Activated T-helper 1 cell treated with anti-CD3 and anti-CD28 coated beads, Interleukin-12 subunit alpha, Interleukin-12 subunit beta, Interleukin-2, Interleukin-4 antibody, amounts not matched to agents 30 ng/mL and 10 ng/mL and 1 ng/mL, durations not matched to agents 14 hours and 24 hours and 36 hours (primary cell): ENCODE data around the gene BRAF. TPM values are rescaled to one million over a fixed set of nuclear protein-coding genes. Genes with fewer than 3 reads are reported as not detected.
"Not testable (repeated sequence)": the region's sequence is repeated elsewhere in the genome, so short reads cannot be mapped to it uniquely, and the experiment has no call there.

Source experiments
- DNase-seq: peaks from one replicate; pipeline ENCODE4 v3.0.0; 2021; ENCODE audit warnings: low spot score
- H3K27ac Mint-ChIP-seq: one replicate; pipeline ENCODE4 v1.8.0; 2021; ENCODE audit warnings: mild to moderate bottlenecking, mixed read lengths
- H3K27me3 Mint-ChIP-seq: one replicate; pipeline ENCODE4 v1.8.0; 2022; ENCODE audit warnings: mild to moderate bottlenecking, moderate library complexity, mixed read lengths; ENCODE audit not compliant: insufficient read depth
- H3K36me3 Mint-ChIP-seq: one replicate; pipeline ENCODE4 v1.8.0; 2021; ENCODE audit warnings: low read depth, mixed read lengths
- H3K4me1 Mint-ChIP-seq: one replicate; pipeline ENCODE4 v1.8.0; 2021; ENCODE audit warnings: low read depth, mixed read lengths
- H3K4me3 Mint-ChIP-seq: one replicate; pipeline ENCODE4 v1.8.0; 2021; ENCODE audit warnings: mild to moderate bottlenecking, moderate library complexity, mixed read lengths
- H3K9me3 Mint-ChIP-seq: one replicate; pipeline ENCODE4 v1.8.0; 2021; ENCODE audit warnings: mixed read lengths
- intact Hi-C: fragments of 100-400 bp; cut with micrococcal nuclease; formaldehyde crosslinking; loops from one replicate; pipeline ENCODE4 v1.15.1; 2024
- total RNA-seq: library from RNA; stranded (reverse); gene quantifications from 2 replicates; pipeline ENCODE4 v1.2.3, GENCODE V29; 2022

BRAF gene
- total RNA-seq, 1 donor from 2014 or later = 23.1 TPM

DNA sequence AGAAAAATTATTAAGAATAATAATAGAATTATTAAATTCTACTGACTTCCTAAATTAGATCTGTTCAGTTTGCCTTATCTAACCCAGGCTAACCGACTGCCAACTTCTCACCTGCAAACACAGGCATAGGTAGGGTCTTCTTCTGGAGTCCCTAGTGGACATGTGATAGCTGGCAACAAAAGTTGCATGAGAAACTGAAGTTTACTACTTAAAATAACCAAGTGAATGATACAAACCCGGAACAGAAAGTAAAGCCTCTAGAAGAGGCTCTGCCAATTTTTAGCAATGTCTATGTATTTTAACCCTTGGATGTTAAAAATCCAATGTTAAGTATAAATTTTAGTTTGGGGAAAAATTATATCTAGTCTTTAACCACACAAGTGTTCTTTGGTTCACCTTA, 190.6 kb downstream of the BRAF start:
- Mint-ChIP-seq H3K27me3 (no peaks in the 10 kb centered on the region), H3K27ac (no peak overlapping the region), H3K36me3 (peaks cover 5% of the 10 kb centered on the region), H3K9me3 (no peaks in the 10 kb centered on the region), H3K4me1 (no peaks in the 10 kb centered on the region), H3K4me3 (no peak overlapping the region)
- no peak for DNase-seq
- intact Hi-C loops = no loop called here

DNA sequence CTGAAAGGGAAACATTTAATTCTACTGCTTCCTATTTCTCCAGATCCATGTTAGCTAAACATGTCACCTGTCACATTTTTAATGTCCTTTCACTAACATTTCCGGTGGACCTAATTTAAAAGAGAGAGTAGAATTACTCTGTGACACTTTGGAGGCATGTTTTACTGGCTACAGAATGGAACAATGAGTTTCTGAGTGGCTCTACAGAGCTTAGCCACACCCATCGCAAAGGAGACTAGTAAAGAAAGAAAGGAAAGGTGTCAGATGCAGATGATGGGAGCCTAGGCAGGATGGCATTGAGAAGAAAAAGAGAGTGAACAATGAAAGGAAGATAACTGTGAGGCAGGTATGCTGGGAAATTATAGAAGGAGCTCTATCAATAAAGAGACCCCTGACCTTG, 192.3 kb downstream of the BRAF start:
- no peaks in the 10 kb centered on the region for H3K27me3 Mint-ChIP-seq
- peaks cover 5% of the 10 kb centered on the region for H3K36me3 Mint-ChIP-seq
- H3K9me3 Mint-ChIP-seq = no peaks in the 10 kb centered on the region
- no peak overlapping the region for H3K27ac Mint-ChIP-seq
- no peak overlapping the region for H3K4me3 Mint-ChIP-seq
- no peak for DNase-seq
- H3K4me1 Mint-ChIP-seq = no peaks in the 10 kb centered on the region
- intact Hi-C loops = no loop called here

DNA sequence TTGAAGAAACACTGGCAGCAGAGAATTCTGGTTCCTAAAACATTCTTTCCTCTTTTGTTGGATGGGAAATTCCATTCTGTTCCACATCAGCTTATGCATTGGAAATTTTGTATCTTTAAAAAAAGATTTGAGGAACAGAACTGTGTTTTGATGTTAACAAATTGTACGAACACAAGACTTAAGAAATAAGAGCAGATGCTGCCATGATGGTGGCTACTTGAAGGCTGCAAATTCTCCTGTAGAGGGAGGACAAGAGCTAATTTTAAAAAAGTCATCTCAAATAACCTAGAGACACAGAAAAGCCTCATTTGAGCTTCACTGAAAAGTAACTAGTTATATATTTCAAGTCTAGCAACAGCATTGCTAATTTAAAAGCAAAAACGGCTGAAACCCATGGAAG, 198.4 kb downstream of the BRAF start:
- Mint-ChIP-seq H3K27me3 (no peaks in the 10 kb centered on the region), H3K9me3 (no peaks in the 10 kb centered on the region), H3K27ac (no peak overlapping the region), H3K4me3 (no peak overlapping the region), H3K36me3 (peaks cover 3% of the 10 kb centered on the region), H3K4me1 (peaks cover 16% of the 10 kb centered on the region)
- DNase-seq = no peak
- intact Hi-C loops = loop anchor here (5.0 kb wide), 1 partner anchor 286 kb away; the partner anchor contains the start of gene MRPS33

DNA sequence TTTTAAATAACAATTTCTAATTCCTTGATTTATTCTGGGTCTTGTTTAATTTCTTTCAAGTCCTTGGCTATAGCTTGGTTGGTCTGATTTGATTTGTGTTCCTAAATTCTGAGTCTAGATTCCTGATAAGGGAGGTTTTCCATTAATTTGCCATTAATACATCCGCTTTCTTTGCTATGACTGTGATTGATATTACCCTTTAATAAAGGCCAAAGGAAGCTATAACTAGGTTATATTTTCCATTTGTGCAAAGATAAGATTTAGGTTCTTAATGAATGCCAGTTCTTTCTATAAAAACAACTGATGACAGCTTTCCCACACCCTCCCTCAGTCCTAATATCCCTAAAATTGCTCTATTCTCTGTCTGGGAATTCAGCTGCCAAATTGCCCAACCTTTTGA, 200.0 kb downstream of the BRAF start:
- H3K4me3 Mint-ChIP-seq = no peak overlapping the region
- H3K9me3 Mint-ChIP-seq = no peaks in the 10 kb centered on the region
- intact Hi-C loops = loop anchor here (5.0 kb wide), 1 partner anchor 288 kb away; the partner anchor contains the start of gene MRPS33
- H3K4me1 Mint-ChIP-seq = peaks cover 16% of the 10 kb centered on the region
- no peak for DNase-seq
- peaks cover 3% of the 10 kb centered on the region for H3K36me3 Mint-ChIP-seq
- H3K27ac Mint-ChIP-seq = no peak overlapping the region
- no peaks in the 10 kb centered on the region for H3K27me3 Mint-ChIP-seq

DNA sequence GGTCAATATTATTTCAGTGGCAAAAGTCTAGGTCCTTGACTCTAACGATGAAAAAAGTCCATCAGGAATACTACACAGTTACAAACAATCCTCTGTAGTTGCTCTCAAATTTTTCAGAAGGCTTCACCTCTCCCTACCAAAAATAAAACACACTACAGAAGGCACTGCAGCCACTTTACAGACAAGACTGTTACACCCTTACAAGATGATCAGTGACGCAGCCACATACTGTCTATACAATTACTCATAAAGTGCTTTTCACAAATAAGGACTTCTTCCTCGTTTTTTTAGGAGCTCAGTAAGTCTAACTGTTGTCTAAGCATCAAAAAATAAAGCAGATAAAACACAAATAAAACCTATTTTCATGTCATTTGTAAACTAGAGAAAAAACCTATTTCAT, 201.2 kb downstream of the BRAF start:
- Mint-ChIP-seq H3K4me1 (peaks cover 16% of the 10 kb centered on the region), H3K9me3 (no peaks in the 10 kb centered on the region), H3K4me3 (no peak overlapping the region), H3K36me3 (peaks cover 3% of the 10 kb centered on the region), H3K27ac (no peak overlapping the region), H3K27me3 (no peaks in the 10 kb centered on the region)
- intact Hi-C loops = no loop called here
- no peak for DNase-seq

DNA sequence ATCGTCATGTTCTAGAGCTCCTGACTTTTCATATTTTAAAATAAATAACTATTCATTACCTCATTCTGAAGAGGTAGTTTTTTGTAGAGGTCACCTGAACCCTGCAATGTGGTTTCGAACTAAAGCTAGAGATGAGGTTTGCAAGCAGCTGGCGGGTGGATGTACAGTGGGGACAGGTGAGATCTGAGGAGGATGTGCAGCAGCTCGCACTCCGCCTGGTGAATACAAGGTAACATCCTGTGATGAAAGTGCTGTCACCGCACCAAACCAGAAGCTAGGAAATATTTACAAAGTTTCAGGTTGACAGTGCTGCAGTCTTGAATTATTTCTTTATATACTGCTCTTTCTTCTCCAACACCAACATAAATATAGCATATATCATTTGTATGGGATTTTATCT, 201.7 kb downstream of the BRAF start:
- Mint-ChIP-seq H3K36me3 (peaks cover 3% of the 10 kb centered on the region), H3K4me1 (peaks cover 16% of the 10 kb centered on the region), H3K27ac (no peak overlapping the region), H3K27me3 (no peaks in the 10 kb centered on the region), H3K9me3 (no peaks in the 10 kb centered on the region), H3K4me3 (no peak overlapping the region)
- peak; percentile 28 for DNase-seq
- intact Hi-C loops = no loop called here

DNA sequence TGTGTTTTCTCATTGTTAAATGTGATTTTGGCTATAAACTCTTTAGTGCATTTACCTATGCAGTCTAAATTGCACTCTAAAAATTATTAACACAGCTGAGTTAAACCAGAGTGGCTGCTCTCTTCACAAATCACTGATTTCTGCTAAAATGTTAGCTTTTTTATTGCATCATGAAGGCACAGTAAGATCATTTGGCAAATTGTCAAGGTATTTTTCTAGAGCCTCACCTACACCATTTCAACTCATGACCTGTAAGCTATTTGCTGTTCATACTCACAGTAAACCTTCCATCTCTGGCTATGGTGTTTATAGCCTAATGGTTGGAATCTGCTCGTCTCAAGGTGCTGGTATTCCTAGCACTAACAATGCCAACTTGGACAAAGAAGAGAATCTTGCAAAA, 202.5 kb downstream of the BRAF start:
- Mint-ChIP-seq H3K4me3 (no peak overlapping the region), H3K9me3 (no peaks in the 10 kb centered on the region), H3K36me3 (peaks cover 3% of the 10 kb centered on the region), H3K27ac (no peak overlapping the region), H3K4me1 (peaks cover 16% of the 10 kb centered on the region), H3K27me3 (no peaks in the 10 kb centered on the region)
- DNase-seq = no peak
- intact Hi-C loops = no loop called here

DNA sequence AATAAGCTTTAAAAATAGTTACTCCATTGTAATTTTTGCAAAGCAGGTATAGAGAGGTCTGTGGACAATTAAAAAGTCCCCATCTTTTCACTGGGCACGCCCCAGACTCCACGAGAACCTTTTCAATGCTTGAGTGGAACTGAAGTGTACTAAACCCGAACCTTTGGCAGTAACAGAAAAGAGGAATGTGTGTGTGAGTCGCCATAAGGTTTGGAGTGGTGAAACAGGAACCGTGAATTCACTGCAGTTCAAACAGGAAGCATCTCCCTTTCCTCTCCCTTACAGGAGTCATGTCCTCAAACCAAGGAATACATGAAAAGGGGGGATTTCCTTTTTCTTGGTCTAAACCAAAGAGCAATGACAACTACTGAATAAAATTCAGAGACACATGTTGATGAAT, 205.0 kb downstream of the BRAF start:
- no peaks in the 10 kb centered on the region for H3K9me3 Mint-ChIP-seq
- DNase-seq = no peak
- H3K27me3 Mint-ChIP-seq = no peaks in the 10 kb centered on the region
- peaks cover 16% of the 10 kb centered on the region for H3K4me1 Mint-ChIP-seq
- H3K36me3 Mint-ChIP-seq = peaks cover 3% of the 10 kb centered on the region
- intact Hi-C loops = no loop called here
- no peak overlapping the region for H3K27ac Mint-ChIP-seq
- no peak overlapping the region for H3K4me3 Mint-ChIP-seq

DNA sequence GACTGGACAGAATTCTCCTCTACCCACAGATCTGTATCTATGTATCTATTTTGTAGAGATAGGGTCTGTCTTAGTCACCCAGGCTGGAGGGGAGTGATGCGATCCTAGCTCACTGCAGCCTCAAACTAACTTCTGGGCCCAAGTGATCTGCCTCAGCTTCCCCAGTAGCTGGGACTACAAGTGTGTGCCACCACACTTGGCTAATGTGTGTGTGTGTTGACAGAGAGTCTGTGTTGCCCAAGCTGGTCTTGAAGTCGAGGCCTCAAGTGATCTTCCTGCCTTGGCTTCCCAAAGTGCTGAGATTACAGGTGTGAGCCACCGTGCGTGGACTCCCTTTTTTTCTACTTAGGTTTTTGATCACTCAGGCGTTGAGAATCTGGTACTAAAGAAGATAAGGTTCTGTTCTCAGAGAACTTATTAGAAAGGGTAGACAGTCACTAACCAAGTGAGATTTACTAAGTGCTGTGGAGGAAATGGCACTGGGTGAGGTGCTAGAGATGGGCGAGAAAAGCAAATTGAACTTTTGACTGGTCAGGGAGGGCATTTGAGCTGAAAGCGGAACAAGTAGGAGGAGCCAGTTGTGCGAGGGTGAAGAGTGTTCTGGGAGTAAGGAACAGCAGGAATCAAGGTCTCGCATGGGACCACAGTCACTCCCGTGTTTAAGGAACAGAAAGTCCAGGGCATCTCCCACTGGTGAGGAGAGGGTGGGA, 210.2 kb downstream of the BRAF start:
- no peak overlapping the region for H3K27ac Mint-ChIP-seq
- H3K4me1 Mint-ChIP-seq = no peaks in the 10 kb centered on the region
- DNase-seq = no peak
- H3K27me3 Mint-ChIP-seq = no peaks in the 10 kb centered on the region
- H3K36me3 Mint-ChIP-seq = peaks cover 11% of the 10 kb centered on the region
- intact Hi-C loops = no loop called here
- no peak overlapping the region for H3K4me3 Mint-ChIP-seq
- H3K9me3 Mint-ChIP-seq = no peaks in the 10 kb centered on the region

DNA sequence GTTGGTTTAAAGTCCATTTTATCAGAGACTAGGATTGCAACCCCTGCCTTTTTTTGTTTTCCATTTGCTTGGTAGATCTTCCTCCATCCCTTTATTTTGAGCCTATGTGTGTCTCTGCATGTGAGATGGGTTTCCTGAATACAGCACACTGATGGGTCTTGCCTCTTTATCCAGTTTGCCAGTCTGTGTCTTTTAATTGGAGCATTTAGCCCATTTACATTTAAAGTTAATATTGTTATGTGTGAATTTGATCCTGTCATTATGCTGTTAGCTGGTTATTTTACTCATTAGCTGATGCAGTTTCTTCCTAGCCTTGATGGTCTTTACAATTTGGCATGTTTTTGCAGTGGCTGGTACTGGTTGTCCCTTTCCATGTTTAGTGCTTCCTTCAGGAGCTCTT, 212.3 kb downstream of the BRAF start:
- H3K9me3 Mint-ChIP-seq, DNase-seq, H3K4me3 Mint-ChIP-seq, H3K4me1 Mint-ChIP-seq, H3K27me3 Mint-ChIP-seq, intact Hi-C loops, H3K27ac Mint-ChIP-seq: not testable (repeated sequence)
- peaks cover 15% of the 10 kb centered on the region for H3K36me3 Mint-ChIP-seq

DNA sequence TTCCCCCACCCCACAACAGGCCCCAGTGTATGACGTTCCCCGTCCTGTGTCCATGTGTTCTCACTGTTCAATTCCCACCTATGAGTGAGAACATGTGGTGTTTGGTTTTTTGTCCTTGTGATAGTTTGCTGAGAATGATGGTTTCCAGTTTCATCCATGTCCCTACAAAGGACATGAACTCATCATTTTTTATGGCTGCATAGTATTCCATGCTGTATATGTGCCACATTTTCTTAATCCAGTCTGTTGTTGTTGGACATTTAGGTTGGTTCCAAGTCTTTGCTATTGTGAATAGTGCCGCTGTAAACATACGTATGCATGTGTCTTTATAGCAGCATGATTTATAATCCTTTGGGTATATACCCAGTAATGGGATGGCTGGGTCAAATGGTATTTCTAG, 216.0 kb downstream of the BRAF start:
- H3K9me3 Mint-ChIP-seq, H3K27ac Mint-ChIP-seq, H3K4me1 Mint-ChIP-seq, H3K27me3 Mint-ChIP-seq, H3K4me3 Mint-ChIP-seq, DNase-seq, intact Hi-C loops: not testable (repeated sequence)
- peaks cover 26% of the 10 kb centered on the region for H3K36me3 Mint-ChIP-seq

DNA sequence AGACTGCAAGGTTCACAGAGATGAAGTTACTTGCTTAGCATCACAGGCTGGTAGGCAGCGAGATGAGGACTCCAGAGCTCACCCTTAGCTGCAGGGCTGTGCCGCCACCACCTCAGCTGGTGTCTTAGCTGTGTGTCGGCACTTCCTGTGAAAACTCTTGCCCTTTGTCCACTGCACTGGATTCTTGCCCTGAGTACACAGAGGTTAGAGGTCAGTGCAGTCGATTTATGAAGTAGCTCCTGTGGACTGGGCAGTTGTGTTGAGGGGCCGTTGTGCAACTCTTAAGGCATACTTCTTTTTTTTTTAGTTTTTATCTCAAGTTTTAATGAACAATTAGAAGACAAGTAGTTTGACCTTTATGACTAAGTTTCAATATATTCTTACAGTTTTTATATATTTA, 217.6 kb downstream of the BRAF start:
- H3K4me1 Mint-ChIP-seq = no peaks in the 10 kb centered on the region
- peaks cover 23% of the 10 kb centered on the region for H3K36me3 Mint-ChIP-seq
- no peaks in the 10 kb centered on the region for H3K9me3 Mint-ChIP-seq
- DNase-seq = no peak
- H3K4me3 Mint-ChIP-seq = no peak overlapping the region
- H3K27ac Mint-ChIP-seq = no peak overlapping the region
- H3K27me3 Mint-ChIP-seq = no peaks in the 10 kb centered on the region
- intact Hi-C loops = no loop called here

DNA sequence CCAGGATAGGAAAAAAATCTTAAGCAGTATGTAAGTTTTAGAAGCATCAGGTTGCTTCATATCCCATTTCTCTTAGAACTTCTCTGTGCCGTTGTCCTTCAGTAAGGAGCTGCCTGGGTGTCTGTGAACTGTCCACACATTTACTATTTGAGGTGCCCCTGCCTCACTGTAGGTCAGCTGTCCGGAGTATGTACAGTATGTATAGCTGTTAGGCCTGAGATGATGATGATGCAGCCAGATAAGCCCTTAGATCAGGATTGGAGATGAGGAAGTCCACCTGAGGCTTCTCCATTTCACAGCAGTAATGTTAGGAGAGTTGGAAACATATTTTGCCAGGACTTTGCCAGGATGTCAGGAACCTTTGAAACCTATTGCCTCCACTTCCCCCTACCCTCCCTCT, 220.5 kb downstream of the BRAF start:
- Mint-ChIP-seq H3K4me1 (peaks cover 7% of the 10 kb centered on the region), H3K27me3 (no peaks in the 10 kb centered on the region), H3K27ac (no peak overlapping the region), H3K4me3 (no peak overlapping the region), H3K36me3 (peaks cover 25% of the 10 kb centered on the region), H3K9me3 (no peaks in the 10 kb centered on the region)
- intact Hi-C loops = no loop called here
- DNase-seq = no peak

DNA sequence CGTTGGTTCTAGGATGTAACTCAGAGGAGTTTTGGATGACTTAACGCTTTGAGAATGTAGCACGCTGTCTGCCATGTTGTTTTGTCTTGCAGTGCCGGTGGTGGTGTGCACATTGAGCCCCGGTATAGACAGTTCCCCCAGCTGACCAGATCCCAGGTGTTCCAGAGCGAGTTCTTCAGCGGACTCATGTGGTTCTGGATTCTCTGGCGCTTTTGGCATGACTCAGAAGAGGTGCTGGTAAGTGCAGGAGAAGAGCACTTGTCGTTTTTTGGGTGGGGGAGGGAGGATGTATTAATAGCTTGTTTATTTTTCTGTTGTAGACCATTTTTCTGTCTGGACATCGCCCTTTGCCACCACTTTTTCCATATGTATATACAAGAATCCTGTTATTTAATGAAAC, 222.0 kb downstream of the BRAF start:
- H3K36me3 Mint-ChIP-seq = peaks cover 29% of the 10 kb centered on the region

More for the DNA sequence above, 222.0 kb downstream of the BRAF start:
- Mint-ChIP-seq H3K27ac (no peak overlapping the region), H3K9me3 (no peaks in the 10 kb centered on the region), H3K4me1 (peaks cover 17% of the 10 kb centered on the region), H3K27me3 (no peaks in the 10 kb centered on the region), H3K4me3 (no peak overlapping the region)
- intact Hi-C loops = no loop called here
- DNase-seq = no peak
